HepG2 (cell line): ENCODE measurements around the gene RPL26. TPM values are rescaled to one million over a fixed set of nuclear protein-coding genes. Genes with fewer than 3 reads are reported as not detected.

Source experiments
- ATAC-seq: fragments of 200-7000 bp; cut with Tn5 transposase; 3 replicates; pipeline ENCODE4 v1.9.1; 2020; ENCODE audit warnings: mild to moderate bottlenecking, moderate library complexity
- BruUV-seq: library from RNA; stranded (reverse); fragments of 400-500 nt; replicated peaks from 2 replicates; lab custom pipeline; 2021; lab: Mats Ljungman, UMichigan
- CTCF ChIA-PET: fragments of 300-600 bp; formaldehyde crosslinking; extraction: SDS; loops from one replicate; lab custom pipeline; 2021; ENCODE audit warnings: low total read pairs, inconsistent platforms, low intra/inter-chr PET ratio; lab: Yijun Ruan, JAX
- POLR2A ChIA-PET: fragments of 350-600 bp; sonication (Branson Sonifier 250); formaldehyde crosslinking; loops from one replicate; lab custom pipeline; 2020; ENCODE audit warnings: antibody characterized with exemption, inconsistent platforms; lab: Yijun Ruan, JAX
- DNase-seq: peaks from one replicate; pipeline ENCODE4 v3.0.0-alpha.2; 2015; ENCODE audit warnings: low spot score
- FAIRE-seq: peaks from 3 replicates; lab custom pipeline; 2011; peaks lifted over from hg19 to GRCh38; lab: Jason Lieb, UNC
- H2AFZ ChIP-seq: one replicate; pipeline ENCODE4 v1.6.1; 2011; ENCODE audit warnings: low read length, inconsistent platforms
- H3K27ac ChIP-seq: fragments of 300-600 bp; 3 replicates; pipeline ENCODE4 v1.8.0; 2011; ENCODE audit warnings: mixed run types, mild to moderate bottlenecking, mixed read lengths, low read length, inconsistent platforms; ENCODE audit not compliant: insufficient read depth; ENCODE audit errors: extremely low read length
- H3K27me3 ChIP-seq, 2 experiments: fragments of 200-600 bp in 1 of 2; 2 replicates in 1 of 2; 3 replicates in 1 of 2; pipeline versions ENCODE4 v1.6.0 to v1.8.0; 2011; ENCODE audit warnings: low read length in 2 of 2, mild to moderate bottlenecking in 2 of 2, moderate library complexity in 2 of 2, inconsistent platforms in 1 of 2; ENCODE audit not compliant: insufficient read depth in 2 of 2, control insufficient read depth in 1 of 2
- H3K36me3 ChIP-seq, 2 experiments: fragments of 200-600 bp in 1 of 2; replicated peaks in 1 of 2; 2 replicates in 1 of 2; 3 replicates in 1 of 2; pipeline versions ENCODE4 v1.5.1 to v1.8.0; 2011; ENCODE audit warnings: low read length in 2 of 2, inconsistent platforms in 1 of 2; ENCODE audit not compliant: insufficient read depth in 2 of 2, control insufficient read depth in 1 of 2
- H3K4me1 ChIP-seq: 2 replicates; pipeline ENCODE4 v1.5.1; 2012; ENCODE audit warnings: low read length, inconsistent platforms; ENCODE audit not compliant: insufficient read depth
- H3K4me2 ChIP-seq: 2 replicates; pipeline ENCODE4 v1.6.0; 2011; ENCODE audit warnings: low read depth, low read length, inconsistent platforms
- H3K4me3 ChIP-seq, 3 experiments: fragments of 200-600 bp in 1 of 3; sonication (generic), shearing (Covaris generic) in 1 of 3; replicated peaks in 1 of 3; 2 replicates each; pipeline ENCODE4 v1.5.1; 2011 to 2016; ENCODE audit warnings: low read length in 3 of 3, inconsistent platforms in 2 of 3, low read depth in 2 of 3, mild to moderate bottlenecking in 2 of 3, control low read depth in 1 of 3, mixed read lengths in 1 of 3; ENCODE audit not compliant: insufficient read depth in 1 of 3
- H3K79me2 ChIP-seq: one replicate; pipeline ENCODE4 v1.6.1; 2011; ENCODE audit warnings: low read length, inconsistent platforms; ENCODE audit not compliant: insufficient read depth
- H3K9ac ChIP-seq: 2 replicates; pipeline ENCODE4 v1.6.0; 2011; ENCODE audit warnings: mild to moderate bottlenecking, low read depth, low read length, inconsistent platforms; ENCODE audit not compliant: insufficient read depth
- H3K9me3 ChIP-seq: 2 replicates; pipeline ENCODE4 v1.5.1; 2012; ENCODE audit warnings: mild to moderate bottlenecking, low read length
- H4K20me1 ChIP-seq: 2 replicates; pipeline ENCODE4 v1.6.0; 2011; ENCODE audit warnings: inconsistent platforms, mild to moderate bottlenecking, low read length, moderate library complexity; ENCODE audit not compliant: insufficient read depth
- JARID2 ChIP-seq: sonication (generic); formaldehyde crosslinking; IDR thresholded peaks from 2 replicates; pipeline ENCODE4 v1.8.1; 2023; ENCODE audit warnings: missing genetic modification reagents, inconsistent platforms; ENCODE audit not compliant: insufficient replicate concordance
- MIXL1 ChIP-seq: IDR thresholded peaks from 2 replicates; pipeline ENCODE4 v1.6.1; 2016
- PAXIP1 ChIP-seq: sonication (generic); formaldehyde crosslinking; conservative IDR thresholded peaks from 2 replicates; pipeline ENCODE4 v1.4.0; 2020; ENCODE audit warnings: mild to moderate bottlenecking, missing genetic modification reagents, moderate library complexity
- ZNF747 ChIP-seq: sonication (generic); formaldehyde crosslinking; IDR thresholded peaks from 2 replicates; pipeline ENCODE4 v1.8.1; 2023; ENCODE audit warnings: missing genetic modification reagents, mild to moderate bottlenecking, borderline replicate concordance
- WGBS: methylation state at CpG from one replicate; pipeline ENCODE4 v1.1.6; 2017; ENCODE audit warnings: low lambda C conversion rate; 5-methylcytosine and 5-hydroxymethylcytosine counted together
- in situ Hi-C: cut with HindIII; loops from 2 replicates; pipeline ENCODE4 v1.10.0; 2017; ENCODE audit warnings: low pct_unique_long_range_greater_than_20kb; ENCODE audit not compliant: extremely low pct_ligation_motif_present
- intact Hi-C: fragments of 100-400 bp; cut with micrococcal nuclease; formaldehyde crosslinking; loops from one replicate; pipeline ENCODE4 v1.10.0; 2022; ENCODE audit not compliant: unreplicated experiment
- polyA plus RNA-seq, 8 experiments: library from polyadenylated mRNA; depleted of rRNA in 3 of 8; stranded (reverse) in 7 of 8; unstranded in 1 of 8; fragments of >200 nt; fragmentation: Illumina TruSeq in 4 of 8; extraction: Trizol in 4 of 8; gene quantifications; 2 replicates each; pipeline versions ENCODE4 v1.2.1 to v1.2.3, GENCODE V29; 2011 to 2016; ENCODE audit warnings: low read depth in 4 of 8, missing spikeins in 1 of 8, mixed read lengths in 1 of 8; ENCODE audit not compliant: insufficient read depth in 1 of 8
- total RNA-seq, 5 experiments: library from RNA; depleted of rRNA; stranded (reverse); fragments of >200 nt; fragmentation: Illumina TruSeq; extraction: Trizol; gene quantifications; 2 replicates each; pipeline ENCODE4 v1.2.3, GENCODE V29; 2016; ENCODE audit warnings: low read depth in 1 of 5

The RPL26 gene
- total and polyA plus RNA-seq, 2 of the 13 experiments (the other 11 are each of a cell fraction or from before 2014, with no cell fraction given), result 2,817 to 3,529 TPM

- no TSS peak for BruUV-seq
- no peak overlapping the region for H3K9ac ChIP-seq
- no peak overlapping the region for H2AFZ ChIP-seq
- TF ChIP-seq ZNF747 (CRISPR knock-in tag), result no peak
- TF ChIP-seq JARID2 (CRISPR knock-in tag), result no peak
- no peak for TF ChIP-seq PAXIP1 (CRISPR knock-in tag)
- no peak for TF ChIP-seq MIXL1 (CRISPR knock-in tag)
- intact Hi-C loops, result loop anchor here (5.0 kb wide), 1 partner anchor 155 kb away; no protein-coding TSS in a partner anchor
- ChIA-PET POLR2A (interaction anchor here (1.0 to 2.5 kb wide), 6 partner anchors 43 to 204 kb away, joined by 3 to 9 read pairs (median 4); partner anchors contain the start of genes NDEL1 and RANGRF), CTCF (no interaction called here)
- in situ Hi-C loops, result no loop called here
- WGBS, result 95% methylated on average over 4 of the region's 4 CpGs
- peaks cover 10 to 36% of the 10 kb centered on the region in 2 experiments; a peak in 4 of 5 replicates for H3K36me3 ChIP-seq
- no peak overlapping the region for H3K4me3 ChIP-seq
- no peaks in the 10 kb centered on the region for H3K9me3 ChIP-seq
- peaks cover 30% of the 10 kb centered on the region for H3K79me2 ChIP-seq
- H3K4me2 ChIP-seq, result no peak overlapping the region
- peaks cover 0 to 3% of the 10 kb centered on the region in 2 experiments; a peak in 1 of 5 replicates for H3K27me3 ChIP-seq
- H3K4me1 ChIP-seq, result peaks cover 61% of the 10 kb centered on the region
- no peak for FAIRE-seq
- peaks cover 38% of the 10 kb centered on the region for H4K20me1 ChIP-seq
- H3K27ac ChIP-seq, result no peak overlapping the region
- no peak for ATAC-seq
- no peak for DNase-seq
These were observed 5.6 kb downstream of the RPL26 start for GRCh38 chr17:8377422-8377821.
